ENCODE results near the gene H3-3A. TPM values are rescaled to one million over a fixed set of nuclear protein-coding genes. Genes with fewer than 3 reads are reported as not detected.

Gene H3-3A
- total RNA-seq, 4 donors from 2014 or later: 358 to 544 (median 443) TPM

GRCh38 chr1:226112626-226113025, 50.1 kb downstream of the H3-3A start:
- no peaks in the 10 kb centered on the region for H3K9me3 ChIP-seq
- no peak overlapping the region for H3K27ac ChIP-seq
- H3K36me3 ChIP-seq: no peaks in the 10 kb centered on the region
- DNase-seq: no peak
- TF ChIP-seq CTCF (IDR thresholded peaks at IDR 0.05): no peak
- TF ChIP-seq POLR2A (IDR thresholded peaks at IDR 0.05): no peak
- intact Hi-C loops (cut with DNase I): loop anchor here (5.0 kb wide), 1 partner anchor 115 kb away; the partner anchor contains the start of gene SDE2
- 89 to 96% methylated on average over 3 of the region's 3 CpGs for WGBS, 2 donors
- H3K4me1 ChIP-seq: peaks cover 13 to 55% (median 30%) of the 10 kb centered on the region in 3 donors
- H3K4me3 ChIP-seq: no peak overlapping the region
- H3K27me3 ChIP-seq: no peaks in the 10 kb centered on the region

- H3K9me3 ChIP-seq: no peaks in the 10 kb centered on the region
- H3K27me3 ChIP-seq: no peaks in the 10 kb centered on the region
- peaks cover 0 to 31% (median 15%) of the 10 kb centered on the region in 3 donors for H3K4me1 ChIP-seq
- H3K27ac ChIP-seq: no peak overlapping the region
- H3K4me3 ChIP-seq: no peak overlapping the region
- H3K36me3 ChIP-seq: no peaks in the 10 kb centered on the region
- TF ChIP-seq CTCF (IDR thresholded peaks at IDR 0.05): no peak
- no peak for TF ChIP-seq POLR2A (IDR thresholded peaks at IDR 0.05)
- WGBS, 2 donors: 29 to 61% methylated on average over 3 of the region's 3 CpGs
- DNase-seq: no peak
- intact Hi-C loops (cut with DNase I): no loop called here
These were observed 54.2 kb downstream of the H3-3A start for GRCh38 chr1:226116673-226117072.

- TF ChIP-seq CTCF (IDR thresholded peaks at IDR 0.05) (no peak), POLR2A (IDR thresholded peaks at IDR 0.05) (no peak)
- Histone ChIP-seq H3K36me3 (no peaks in the 10 kb centered on the region), H3K27ac (no peak overlapping the region), H3K27me3 (no peaks in the 10 kb centered on the region), H3K4me1 (peaks cover 2 to 28% (median 13%) of the 10 kb centered on the region in 3 donors), H3K9me3 (no peaks in the 10 kb centered on the region), H3K4me3 (no peak overlapping the region)
- no peak for DNase-seq
- intact Hi-C loops (cut with DNase I): no loop called here
- WGBS, 2 donors: 78 to 89% methylated on average over 5 to 6 of the region's 6 CpGs
These were observed 54.8 kb downstream of the H3-3A start for GRCh38 chr1:226117330-226117729.

- no peak overlapping the region for H3K4me3 ChIP-seq
- TF ChIP-seq POLR2A (IDR thresholded peaks at IDR 0.05) (no peak), CTCF (IDR thresholded peaks at IDR 0.05) (no peak)
- peaks cover 11 to 36% (median 20%) of the 10 kb centered on the region in 3 donors for H3K4me1 ChIP-seq
- 91 to 94% methylated on average over 2 to 4 of the region's 4 CpGs for WGBS, 2 donors
- H3K27ac ChIP-seq: no peak overlapping the region
- no peaks in the 10 kb centered on the region for H3K9me3 ChIP-seq
- no peaks in the 10 kb centered on the region for H3K36me3 ChIP-seq
- intact Hi-C loops (cut with DNase I): no loop called here
- no peaks in the 10 kb centered on the region for H3K27me3 ChIP-seq
- no peak for DNase-seq
These were observed 55.8 kb downstream of the H3-3A start for GRCh38 chr1:226118357-226118756.

GRCh38 chr1:226119169-226119568, 56.7 kb downstream of the H3-3A start:
- intact Hi-C loops (cut with DNase I): no loop called here
- H3K27ac ChIP-seq: no peak overlapping the region
- DNase-seq: no peak

More at GRCh38 chr1:226119169-226119568, 56.7 kb downstream of the H3-3A start:
- Histone ChIP-seq H3K4me1 (peaks cover 19 to 44% (median 29%) of the 10 kb centered on the region in 3 donors), H3K36me3 (no peaks in the 10 kb centered on the region), H3K4me3 (no peak overlapping the region), H3K9me3 (no peaks in the 10 kb centered on the region), H3K27me3 (no peaks in the 10 kb centered on the region)
- TF ChIP-seq POLR2A (IDR thresholded peaks at IDR 0.05) (no peak), CTCF (IDR thresholded peaks at IDR 0.05) (no peak)
- 82 to 87% methylated on average over 3 to 5 of the region's 6 CpGs for WGBS, 2 donors
